Measurements from ENCODE around the gene MAML2.

DNA sequence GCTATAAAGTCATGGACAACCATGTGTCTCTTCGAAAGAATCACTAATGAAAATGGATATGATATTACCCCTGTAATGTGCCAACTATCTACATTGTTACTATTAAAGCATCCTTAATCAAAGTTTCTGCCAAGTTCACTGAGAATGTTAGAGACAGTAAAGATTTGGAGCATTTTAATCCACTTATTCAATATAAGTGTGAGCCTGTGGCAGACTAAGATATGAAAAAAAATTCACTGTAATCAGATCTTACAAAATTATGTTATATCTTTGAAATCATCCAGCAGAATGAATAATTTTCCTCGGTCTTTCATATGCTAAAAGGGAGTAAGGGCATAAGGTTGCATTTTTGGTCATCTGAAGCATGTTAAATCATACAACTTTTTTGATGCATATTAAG, 49.9 kb downstream of the MAML2 start:
- TF ChIP-seq POLR2AphosphoS5 (IDR thresholded peaks at IDR 0.05) (no peak), EP300 (IDR thresholded peaks at IDR 0.05) (no peak), POLR2A (IDR thresholded peaks at IDR 0.05) (no peak)
- TF ChIP-seq, protein P1, sequence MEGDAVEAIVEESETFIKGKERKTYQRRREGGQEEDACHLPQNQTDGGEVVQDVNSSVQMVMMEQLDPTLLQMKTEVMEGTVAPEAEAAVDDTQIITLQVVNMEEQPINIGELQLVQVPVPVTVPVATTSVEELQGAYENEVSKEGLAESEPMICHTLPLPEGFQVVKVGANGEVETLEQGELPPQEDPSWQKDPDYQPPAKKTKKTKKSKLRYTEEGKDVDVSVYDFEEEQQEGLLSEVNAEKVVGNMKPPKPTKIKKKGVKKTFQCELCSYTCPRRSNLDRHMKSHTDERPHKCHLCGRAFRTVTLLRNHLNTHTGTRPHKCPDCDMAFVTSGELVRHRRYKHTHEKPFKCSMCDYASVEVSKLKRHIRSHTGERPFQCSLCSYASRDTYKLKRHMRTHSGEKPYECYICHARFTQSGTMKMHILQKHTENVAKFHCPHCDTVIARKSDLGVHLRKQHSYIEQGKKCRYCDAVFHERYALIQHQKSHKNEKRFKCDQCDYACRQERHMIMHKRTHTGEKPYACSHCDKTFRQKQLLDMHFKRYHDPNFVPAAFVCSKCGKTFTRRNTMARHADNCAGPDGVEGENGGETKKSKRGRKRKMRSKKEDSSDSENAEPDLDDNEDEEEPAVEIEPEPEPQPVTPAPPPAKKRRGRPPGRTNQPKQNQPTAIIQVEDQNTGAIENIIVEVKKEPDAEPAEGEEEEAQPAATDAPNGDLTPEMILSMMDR (IDR thresholded peaks at IDR 0.05) = no peak
